Neural crest cell (in vitro differentiated cells): ENCODE measurements around the gene SSC4D. TPM values are rescaled to one million over a fixed set of nuclear protein-coding genes. Genes with fewer than 3 reads are reported as not detected.
A peak's percentile ranks its signal among the peaks of the same experiment; 100 is the strongest.
"Not testable (repeated sequence)": the region's sequence is repeated elsewhere in the genome, so short reads cannot be mapped to it uniquely, and the experiment has no call there.

Experiments used
- DNase-seq: peaks from one replicate; pipeline ENCODE4 v3.0.0; 2021; ENCODE audit warnings: low read depth, mixed read lengths, low spot score
- H3K27ac Mint-ChIP-seq: one replicate; pipeline ENCODE4 v1.8.0; 2021; ENCODE audit warnings: mild to moderate bottlenecking, mixed read lengths; ENCODE audit not compliant: unreplicated experiment
- H3K27me3 Mint-ChIP-seq: 2 replicates; pipeline ENCODE4 v1.8.0; 2021; ENCODE audit warnings: low read depth, mild to moderate bottlenecking, mixed read lengths
- H3K36me3 Mint-ChIP-seq: 2 replicates; pipeline ENCODE4 v1.8.0; 2021; ENCODE audit warnings: low read depth, mild to moderate bottlenecking, mixed read lengths
- H3K4me1 Mint-ChIP-seq: 2 replicates; pipeline ENCODE4 v1.8.0; 2021; ENCODE audit warnings: mixed read lengths
- H3K4me3 Mint-ChIP-seq: one replicate; pipeline ENCODE4 v1.8.0; 2021; ENCODE audit warnings: mild to moderate bottlenecking, mixed read lengths
- H3K9me3 Mint-ChIP-seq: 2 replicates; pipeline ENCODE4 v1.8.0; 2021; ENCODE audit warnings: mixed read lengths
- total RNA-seq: library from RNA; stranded (reverse); gene quantifications from 2 replicates; pipeline ENCODE4 v1.2.1, GENCODE V29; 2021
- TF ChIP-seq, protein P1 (sequence below): fragments of 200-600 bp; sonication (generic); conservative IDR thresholded peaks from 2 replicates; pipeline ENCODE4 v1.5.0; 2021; ENCODE audit warnings: antibody characterized with exemption, mild to moderate bottlenecking

SSC4D gene
- total RNA-seq, 1 donor from 2014 or later = 1.1 TPM

DNA sequence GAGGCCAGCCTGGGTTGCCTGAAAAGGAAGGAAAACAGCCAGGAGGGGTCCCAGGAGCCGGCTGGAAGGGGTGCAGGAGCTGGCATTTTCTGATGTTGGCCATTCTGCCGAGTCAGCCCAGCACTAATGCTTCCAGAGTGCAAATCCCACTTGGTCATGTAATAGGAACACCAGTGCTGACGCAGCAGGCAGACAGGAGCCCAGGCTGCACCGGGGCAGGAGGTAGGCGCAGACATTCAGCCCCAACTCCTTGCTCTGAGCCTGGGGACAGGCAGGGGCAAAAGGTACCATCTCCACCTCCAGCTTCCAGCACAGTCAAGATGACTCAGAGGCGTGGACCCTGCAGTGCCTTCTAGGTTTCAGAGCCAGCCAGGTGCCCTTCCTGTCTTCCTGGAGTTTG, 40.5 kb downstream of the SSC4D start:
- Mint-ChIP-seq H3K4me3 (no peak overlapping the region), H3K9me3 (no peaks in the 10 kb centered on the region), H3K4me1 (peaks cover 15% of the 10 kb centered on the region), H3K27me3 (no peaks in the 10 kb centered on the region), H3K27ac (no peak overlapping the region), H3K36me3 (no peaks in the 10 kb centered on the region)
- DNase-seq = no peak
- TF ChIP-seq, protein P1, sequence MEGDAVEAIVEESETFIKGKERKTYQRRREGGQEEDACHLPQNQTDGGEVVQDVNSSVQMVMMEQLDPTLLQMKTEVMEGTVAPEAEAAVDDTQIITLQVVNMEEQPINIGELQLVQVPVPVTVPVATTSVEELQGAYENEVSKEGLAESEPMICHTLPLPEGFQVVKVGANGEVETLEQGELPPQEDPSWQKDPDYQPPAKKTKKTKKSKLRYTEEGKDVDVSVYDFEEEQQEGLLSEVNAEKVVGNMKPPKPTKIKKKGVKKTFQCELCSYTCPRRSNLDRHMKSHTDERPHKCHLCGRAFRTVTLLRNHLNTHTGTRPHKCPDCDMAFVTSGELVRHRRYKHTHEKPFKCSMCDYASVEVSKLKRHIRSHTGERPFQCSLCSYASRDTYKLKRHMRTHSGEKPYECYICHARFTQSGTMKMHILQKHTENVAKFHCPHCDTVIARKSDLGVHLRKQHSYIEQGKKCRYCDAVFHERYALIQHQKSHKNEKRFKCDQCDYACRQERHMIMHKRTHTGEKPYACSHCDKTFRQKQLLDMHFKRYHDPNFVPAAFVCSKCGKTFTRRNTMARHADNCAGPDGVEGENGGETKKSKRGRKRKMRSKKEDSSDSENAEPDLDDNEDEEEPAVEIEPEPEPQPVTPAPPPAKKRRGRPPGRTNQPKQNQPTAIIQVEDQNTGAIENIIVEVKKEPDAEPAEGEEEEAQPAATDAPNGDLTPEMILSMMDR = no peak

DNA sequence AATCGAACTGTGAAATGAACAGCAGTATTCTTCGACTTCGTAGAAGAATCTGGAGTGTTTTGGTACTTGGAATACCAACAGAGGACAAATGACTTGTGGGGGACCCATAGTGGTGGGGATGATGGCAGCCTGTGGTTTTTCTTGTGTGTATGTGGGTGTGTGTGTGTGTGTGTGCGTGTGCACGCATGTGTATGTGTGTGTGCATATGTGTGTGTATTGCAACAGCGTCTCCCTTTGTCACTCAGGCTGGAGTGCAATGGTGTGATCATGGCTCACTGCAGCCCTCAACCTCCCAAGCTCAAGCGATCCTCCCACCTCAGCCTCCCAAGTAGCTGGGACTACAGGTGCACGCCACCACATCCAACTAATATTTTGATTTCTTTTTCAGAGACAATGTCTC, 41.3 kb downstream of the SSC4D start:
- Mint-ChIP-seq H3K36me3 (no peaks in the 10 kb centered on the region), H3K4me3 (no peak overlapping the region), H3K9me3 (no peaks in the 10 kb centered on the region), H3K27ac (no peak overlapping the region), H3K27me3 (no peaks in the 10 kb centered on the region), H3K4me1 (peaks cover 17% of the 10 kb centered on the region)
- TF ChIP-seq, protein P1 = no peak
- DNase-seq = no peak

DNA sequence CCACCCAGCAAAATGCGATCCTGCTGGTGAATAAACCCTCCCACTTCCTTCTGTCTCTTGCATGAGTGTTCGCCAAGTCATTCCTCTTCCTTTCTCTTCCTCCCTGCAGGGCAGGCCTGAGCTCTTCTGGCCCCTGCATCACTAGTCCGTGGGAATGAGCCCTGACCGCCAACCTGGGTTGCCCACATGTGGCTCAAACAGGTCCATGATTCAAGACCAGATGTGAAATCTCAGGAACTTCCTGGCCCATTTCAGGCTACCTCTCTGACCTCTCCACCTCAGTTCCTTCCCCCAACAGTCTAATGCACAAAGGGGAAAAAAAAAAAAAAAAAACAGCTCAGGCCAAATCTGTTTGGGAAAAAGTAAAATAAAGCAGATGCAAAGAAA, 45.3 kb downstream of the SSC4D start:
- peak overlapping the region; percentile 92 for H3K27ac Mint-ChIP-seq
- no peaks in the 10 kb centered on the region for H3K27me3 Mint-ChIP-seq
- no peaks in the 10 kb centered on the region for H3K36me3 Mint-ChIP-seq
- DNase-seq = no peak
- peaks cover 20% of the 10 kb centered on the region for H3K4me1 Mint-ChIP-seq
- peak overlapping the region; percentile 71 for H3K4me3 Mint-ChIP-seq
- no peaks in the 10 kb centered on the region for H3K9me3 Mint-ChIP-seq
- TF ChIP-seq, protein P1 = no peak

DNA sequence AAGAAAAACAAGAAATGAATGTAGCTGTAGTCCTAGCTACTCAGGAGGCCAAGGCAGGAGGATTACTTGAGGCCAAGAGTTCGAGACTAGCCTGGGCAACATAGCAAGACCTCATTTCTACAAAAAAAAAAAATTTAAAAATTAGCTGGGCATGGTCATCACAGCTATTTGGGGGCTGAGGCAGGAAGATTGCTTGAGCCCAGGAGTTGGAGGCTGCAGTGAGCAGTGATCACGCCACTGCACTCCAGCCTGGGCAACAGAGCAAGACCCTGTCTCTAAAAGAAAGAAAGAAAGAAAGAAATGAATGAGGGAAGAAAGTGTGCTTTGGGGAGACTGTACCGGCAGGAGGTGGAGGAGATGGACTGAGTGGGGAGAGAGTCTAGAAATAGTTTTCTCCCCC, 45.7 kb downstream of the SSC4D start:
- not testable (repeated sequence) for H3K9me3 Mint-ChIP-seq, H3K27ac Mint-ChIP-seq, H3K36me3 Mint-ChIP-seq, H3K27me3 Mint-ChIP-seq, DNase-seq
- H3K4me3 Mint-ChIP-seq = peak overlapping the region; percentile 71
- peaks cover 20% of the 10 kb centered on the region for H3K4me1 Mint-ChIP-seq

DNA sequence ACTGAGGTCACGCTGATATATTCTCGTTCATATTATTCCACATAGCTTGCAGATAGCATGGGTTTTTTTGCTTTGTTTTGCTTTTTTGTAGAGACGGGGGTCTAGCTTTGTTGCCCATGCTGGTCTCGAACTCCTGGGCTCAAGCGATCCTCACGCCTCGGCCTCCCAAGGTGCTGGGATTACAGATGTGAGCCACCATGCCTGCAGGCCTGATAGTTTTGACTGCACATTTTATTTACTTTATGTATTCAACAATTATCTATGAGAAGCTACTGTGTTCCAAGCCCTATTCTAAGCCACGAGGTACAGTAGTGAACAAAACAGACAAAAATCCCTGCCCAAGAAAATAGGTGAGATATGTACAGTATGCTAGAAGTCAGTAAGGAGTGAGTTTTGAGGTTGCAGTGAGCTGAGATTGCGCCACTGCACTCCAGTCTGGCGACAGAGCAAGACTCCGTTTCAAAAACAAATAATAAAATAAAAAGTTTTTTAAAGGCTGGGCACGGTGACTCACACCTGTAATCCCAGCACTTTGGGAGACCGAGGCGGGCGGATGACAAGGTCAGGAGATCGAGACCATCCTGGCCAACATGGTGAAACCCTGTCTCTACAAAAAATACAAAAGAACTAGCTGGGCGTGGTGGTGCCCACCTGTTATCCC, 49.4 kb downstream of the SSC4D start:
- Mint-ChIP-seq H3K9me3 (peaks cover 2% of the 10 kb centered on the region), H3K36me3 (peaks cover 11% of the 10 kb centered on the region), H3K27ac (peak overlapping the region; percentile 99), H3K4me1 (peaks cover 47% of the 10 kb centered on the region), H3K27me3 (no peaks in the 10 kb centered on the region), H3K4me3 (peak overlapping the region; percentile 97)
- no peak for DNase-seq
- TF ChIP-seq, protein P1 = no peak

DNA sequence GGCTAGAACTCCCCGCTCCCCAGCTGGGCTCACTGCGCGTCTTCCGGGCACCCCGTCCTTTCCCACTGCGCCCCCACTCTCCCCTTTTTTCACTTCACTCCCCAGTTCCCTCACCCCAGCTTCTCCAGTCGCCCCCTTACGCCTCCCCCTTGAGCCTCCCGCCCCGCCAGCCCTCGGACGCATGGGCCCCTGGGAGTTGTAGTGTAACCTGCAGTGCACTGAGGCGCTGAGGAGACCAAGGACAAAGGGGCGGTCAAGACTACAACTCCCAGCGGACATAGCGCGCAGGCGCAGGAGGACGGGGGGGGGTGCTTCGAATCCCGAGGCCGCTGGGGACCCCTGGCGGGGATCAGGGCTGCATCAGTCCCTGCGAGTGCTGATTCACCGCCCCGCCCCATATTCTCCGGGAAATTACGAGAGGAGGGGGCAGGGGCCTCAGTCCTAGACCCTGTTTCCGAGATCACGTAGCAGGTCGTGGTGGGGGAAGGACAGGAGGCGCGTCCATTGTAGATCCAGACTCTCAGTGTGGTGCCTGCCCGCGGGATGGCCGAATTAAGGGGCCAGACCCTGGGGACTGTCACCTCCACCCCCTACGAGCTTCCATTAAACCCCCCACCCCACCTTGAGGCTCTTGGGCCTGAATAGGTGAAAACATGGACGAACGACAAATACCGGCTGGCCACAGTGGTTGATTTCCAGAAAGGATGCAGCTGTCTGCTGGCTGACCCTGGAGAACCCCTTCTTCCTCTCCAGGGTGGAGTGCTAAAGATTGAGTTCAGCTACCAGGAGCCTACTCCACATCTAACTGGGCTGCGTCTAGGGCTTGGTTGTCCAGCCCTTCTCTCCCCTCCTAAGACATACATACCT, 50.2 kb downstream of the SSC4D start:
- no peaks in the 10 kb centered on the region for H3K27me3 Mint-ChIP-seq
- TF ChIP-seq, protein P1 = peak; percentile 75
- H3K27ac Mint-ChIP-seq = peak overlapping the region; percentile 99

More for the DNA sequence above, 50.2 kb downstream of the SSC4D start:
- peaks cover 13% of the 10 kb centered on the region for H3K36me3 Mint-ChIP-seq
- H3K9me3 Mint-ChIP-seq = peaks cover 2% of the 10 kb centered on the region
- peaks cover 47% of the 10 kb centered on the region for H3K4me1 Mint-ChIP-seq
- peak; percentile 98 for DNase-seq
- H3K4me3 Mint-ChIP-seq = peak overlapping the region; percentile 97
